GM23248 (cell line): ENCODE data around the gene RBFOX2.
"Not testable (repeated sequence)": the region's sequence is repeated elsewhere in the genome, so short reads cannot be mapped to it uniquely, and the experiment has no call there.

Experiments used
- EZH2 ChIP-seq: fragments of 200-600 bp; sonication (generic); IDR thresholded peaks from 2 replicates; pipeline ENCODE4 v1.6.1; 2018; ENCODE audit warnings: antibody characterized with exemption, mild to moderate bottlenecking; ENCODE audit not compliant: insufficient read depth, poor library complexity, severe bottlenecking
- EZH2phosphoT487 ChIP-seq: fragments of 200-600 bp; sonication (generic); IDR thresholded peaks from 2 replicates; pipeline ENCODE4 v1.6.1; 2018; ENCODE audit warnings: antibody characterized with exemption, moderate library complexity, mild to moderate bottlenecking, low read depth; ENCODE audit not compliant: insufficient read depth

DNA sequence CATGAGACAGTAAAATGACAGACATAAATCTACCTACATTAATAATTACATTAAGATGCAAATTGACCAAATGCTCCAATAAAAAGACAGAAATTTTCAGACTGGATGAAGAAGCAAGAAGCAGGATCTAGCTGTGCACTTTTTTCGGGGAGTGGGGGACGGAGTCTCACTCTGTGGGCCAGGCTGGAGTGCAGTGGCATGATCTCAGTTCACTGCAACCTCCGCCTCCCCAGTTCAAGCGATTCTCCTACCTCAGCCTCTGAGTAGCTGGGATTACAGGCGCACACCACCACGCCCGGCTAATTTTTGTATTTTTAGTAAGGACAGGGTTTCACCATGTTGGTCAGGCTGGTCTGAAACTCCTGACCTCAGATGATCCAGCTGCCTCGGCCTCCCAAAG, 222.0 kb downstream of the RBFOX2 start:
- TF ChIP-seq EZH2phosphoT487, EZH2: not testable (repeated sequence)
